ENCODE results near the gene F7.
"Not testable (repeated sequence)": the region's sequence is repeated elsewhere in the genome, so short reads cannot be mapped to it uniquely, and the experiment has no call there.

Gene F7

DNA sequence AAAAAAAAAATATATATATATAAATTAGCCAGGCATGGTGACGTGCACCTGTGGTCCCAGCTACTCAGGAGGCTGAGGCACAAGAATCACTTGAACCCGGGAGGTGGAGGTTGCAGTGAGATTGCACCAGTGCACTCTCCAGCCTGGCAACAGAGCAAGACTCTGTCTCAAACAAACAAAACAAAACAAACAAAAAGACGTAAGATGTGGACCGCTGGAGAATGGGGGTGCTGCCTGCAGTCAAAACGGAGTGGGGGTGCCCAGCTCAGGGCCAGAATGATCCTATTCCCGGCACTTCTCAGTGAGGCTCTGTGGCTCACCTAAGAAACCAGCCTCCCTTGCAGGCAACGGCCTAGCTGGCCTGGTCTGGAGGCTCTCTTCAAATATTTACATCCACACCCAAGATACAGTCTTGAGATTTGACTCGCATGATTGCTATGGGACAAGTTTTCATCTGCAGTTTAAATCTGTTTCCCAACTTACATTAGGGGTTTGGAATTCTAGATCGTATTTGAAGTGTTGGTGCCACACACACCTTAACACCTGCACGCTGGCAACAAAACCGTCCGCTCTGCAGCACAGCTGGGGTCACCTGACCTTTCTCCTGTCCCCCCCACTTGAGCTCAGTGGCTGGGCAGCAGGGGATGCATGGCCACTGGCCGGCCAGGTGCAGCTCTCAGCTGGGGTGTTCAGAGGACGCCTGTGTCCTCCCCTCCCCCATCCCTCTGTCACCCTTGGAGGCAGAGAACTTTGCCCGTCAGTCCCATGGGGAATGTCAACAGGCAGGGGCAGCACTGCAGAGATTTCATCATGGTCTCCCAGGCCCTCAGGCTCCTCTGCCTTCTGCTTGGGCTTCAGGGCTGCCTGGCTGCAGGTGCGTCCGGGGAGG lies at the start of gene F7:
Gene F7, plus strand, starts transcription at position 760 of the 889 bp plus-strand sequence. Its CDS starts 51 bp downstream, at position 811.
- DNase-seq = no peak

DNA sequence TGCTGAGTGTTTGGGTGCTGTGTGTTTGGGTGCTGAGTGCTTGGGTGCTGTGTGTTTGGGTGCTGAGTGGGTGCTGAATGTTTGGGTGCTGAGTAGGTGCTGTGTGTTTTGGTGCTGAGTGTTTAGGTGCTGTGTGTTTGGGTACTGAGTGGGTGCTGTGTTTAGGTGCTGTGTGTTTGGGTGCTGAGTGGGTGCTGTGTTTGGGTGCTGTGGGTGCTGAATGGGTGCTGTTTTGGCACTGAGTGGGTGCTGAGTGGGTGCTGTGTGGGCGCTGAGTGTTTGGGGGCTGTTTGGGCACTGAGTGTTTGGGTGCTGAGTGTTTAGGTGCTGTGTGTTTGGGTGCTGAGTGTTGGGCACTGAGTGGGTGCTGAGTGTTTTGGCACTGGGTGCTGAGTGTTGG lies 48.5 kb upstream of the F7 start:
- DNase-seq = no peak

DNA sequence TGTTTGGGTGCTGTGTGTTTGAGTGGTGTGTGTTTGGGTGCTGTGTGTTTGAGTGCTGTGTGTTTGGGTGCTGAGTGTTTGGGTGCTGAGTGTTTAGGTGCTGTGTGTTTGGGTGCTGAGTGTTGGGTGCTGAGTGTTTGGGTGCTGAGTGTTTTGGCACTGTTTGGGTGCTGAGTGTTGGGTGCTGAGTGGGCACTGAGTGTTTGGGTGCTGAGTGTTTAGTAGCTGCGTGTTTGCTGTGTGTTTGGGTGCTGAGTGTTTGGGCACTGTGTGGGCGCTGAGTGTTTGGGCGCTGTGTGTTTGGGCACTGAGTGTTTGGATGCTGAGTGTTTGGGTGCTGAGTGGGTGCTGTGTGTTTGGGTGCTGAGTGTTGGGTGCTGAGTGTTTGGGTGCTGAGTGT lies 48.0 kb upstream of the F7 start:
- not testable (repeated sequence) for DNase-seq

DNA sequence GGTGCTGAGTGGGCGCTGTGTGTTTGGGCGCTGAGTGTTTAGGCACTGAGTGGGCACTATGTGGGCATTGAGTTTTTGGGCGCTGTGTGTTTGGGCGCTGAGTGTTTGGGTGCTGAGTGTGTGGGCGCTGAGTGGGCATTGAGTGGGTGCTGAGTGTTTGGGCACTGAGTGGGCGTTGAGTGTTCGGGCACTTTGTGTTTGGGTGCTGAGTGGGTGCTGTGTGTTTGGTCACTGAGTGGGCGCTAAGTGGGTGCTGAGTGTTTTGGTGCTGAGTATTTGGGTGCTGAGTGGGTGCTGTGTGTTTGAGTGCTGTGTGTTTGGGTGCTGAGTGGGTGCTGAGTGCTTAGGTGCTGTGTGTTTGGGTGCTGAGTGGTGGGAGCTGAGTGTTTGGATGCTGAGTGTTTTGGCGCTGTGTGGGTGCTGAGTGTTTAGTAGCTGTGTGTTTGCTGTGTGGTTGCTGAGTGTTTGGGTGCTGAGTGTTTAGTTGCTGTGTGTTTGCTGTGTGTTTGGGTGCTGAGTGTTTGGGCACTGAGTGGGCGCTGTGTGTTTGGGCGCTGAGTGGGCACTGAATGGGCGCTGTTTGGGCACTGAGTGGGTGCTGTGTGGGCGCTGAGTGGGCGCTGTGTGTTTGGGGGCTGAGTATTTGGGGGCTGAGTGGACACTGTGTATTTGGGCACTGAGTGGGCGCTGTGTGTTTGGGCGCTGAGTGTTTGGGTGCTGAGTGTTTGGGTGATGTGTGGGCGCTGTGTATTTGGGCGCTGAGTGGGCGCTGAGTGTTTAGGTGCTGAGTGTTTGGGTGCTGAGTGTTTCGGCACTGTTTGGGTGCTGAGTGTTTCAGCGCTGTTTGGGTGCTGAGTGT lies 47.2 kb upstream of the F7 start:
- DNase-seq = no peak

DNA sequence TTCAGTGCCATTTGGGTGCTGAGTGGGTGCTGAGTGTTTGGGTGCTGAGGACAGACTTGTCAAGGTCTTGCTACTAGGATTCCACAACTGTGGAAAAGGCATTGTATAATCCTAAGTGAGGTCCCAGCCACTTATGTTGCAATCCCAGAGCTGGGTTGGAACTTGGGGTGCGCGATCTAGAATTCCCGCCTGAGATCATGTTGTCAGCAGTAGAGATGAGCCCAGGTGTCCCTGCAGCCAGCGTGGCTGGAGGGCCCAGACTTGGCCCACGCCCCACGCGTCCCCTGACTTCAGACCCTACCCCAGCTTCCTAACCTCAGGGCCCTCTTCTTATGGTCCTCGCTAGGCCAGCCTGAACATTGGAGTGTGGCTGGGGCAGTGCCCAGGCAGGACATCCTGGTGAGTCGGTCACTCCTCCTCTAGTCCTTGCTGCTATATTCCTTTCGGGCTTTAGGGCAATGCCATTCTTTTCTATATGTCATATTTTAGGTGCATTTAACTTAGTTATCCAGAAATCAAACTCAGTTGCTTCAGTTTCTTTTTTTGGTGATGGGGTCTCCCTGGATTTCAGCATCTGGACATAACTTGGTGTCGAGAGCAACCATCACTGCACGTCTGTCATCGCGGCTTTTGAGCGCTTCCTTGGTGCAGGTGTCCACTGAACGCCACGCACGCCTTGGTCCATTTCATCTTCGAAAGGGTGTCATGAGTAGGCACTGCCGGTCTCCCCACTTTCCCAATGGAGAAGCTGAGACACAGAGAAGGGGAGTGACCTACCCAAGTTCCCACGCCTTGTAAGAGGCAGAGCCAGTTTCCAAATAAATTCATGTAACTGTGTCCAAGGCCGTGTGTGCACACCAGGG lies 46.4 kb upstream of the F7 start:
- DNase-seq = no peak

DNA sequence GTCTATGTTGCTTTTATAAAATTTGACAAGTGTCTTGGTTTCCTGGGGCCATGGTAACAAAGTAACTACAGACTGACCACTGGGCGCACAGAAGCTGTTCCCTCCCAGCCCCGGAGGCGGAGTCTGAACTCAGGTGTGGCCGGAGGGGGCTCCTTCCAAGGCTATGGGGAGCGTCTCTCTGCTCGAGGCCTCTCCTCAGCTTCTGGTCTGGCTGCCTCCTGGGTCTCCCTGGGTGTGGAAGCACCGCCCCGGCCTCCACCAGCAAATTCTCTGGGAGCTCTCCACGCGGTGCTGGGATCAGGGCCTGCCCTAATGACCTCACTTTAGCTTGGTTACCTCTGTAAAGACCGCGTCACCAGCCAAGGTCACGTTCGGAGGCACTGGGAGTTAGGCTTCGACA lies 45.7 kb upstream of the F7 start:
- DNase-seq = no peak

DNA sequence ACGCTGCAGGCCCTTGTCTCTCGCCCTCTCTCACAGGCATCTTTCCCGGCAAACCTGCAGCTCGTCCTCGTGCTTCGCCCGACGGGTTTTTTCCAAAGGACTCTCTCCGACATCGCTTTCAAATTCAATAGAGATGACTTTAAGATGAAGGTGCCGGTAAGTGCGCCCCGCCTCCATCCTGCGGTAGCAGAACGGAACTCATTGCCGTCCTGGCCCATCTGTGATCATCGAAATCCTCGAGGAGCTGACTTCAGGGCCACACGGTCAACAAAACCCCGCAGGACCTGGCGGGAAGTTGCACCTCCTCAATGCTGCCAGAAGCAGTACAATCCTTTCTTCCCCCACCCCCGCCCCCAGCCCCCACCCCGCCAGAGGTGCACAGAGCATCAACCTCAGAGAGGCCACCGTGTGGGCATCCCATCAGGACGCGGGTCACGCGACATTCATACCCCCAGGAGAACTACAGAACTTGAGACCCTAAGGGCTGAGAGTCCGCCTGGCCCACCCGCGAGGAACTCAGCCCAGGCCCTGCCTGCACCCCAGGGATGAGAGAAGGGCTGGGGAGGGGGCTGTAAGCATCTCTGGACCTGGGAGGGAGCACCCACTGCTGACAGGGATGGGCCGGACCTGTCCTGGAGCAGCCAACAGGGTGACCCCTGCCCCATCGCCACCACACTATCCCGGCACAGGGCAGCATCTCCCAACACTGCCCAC lies 44.9 kb upstream of the F7 start:
- no peak for DNase-seq

DNA sequence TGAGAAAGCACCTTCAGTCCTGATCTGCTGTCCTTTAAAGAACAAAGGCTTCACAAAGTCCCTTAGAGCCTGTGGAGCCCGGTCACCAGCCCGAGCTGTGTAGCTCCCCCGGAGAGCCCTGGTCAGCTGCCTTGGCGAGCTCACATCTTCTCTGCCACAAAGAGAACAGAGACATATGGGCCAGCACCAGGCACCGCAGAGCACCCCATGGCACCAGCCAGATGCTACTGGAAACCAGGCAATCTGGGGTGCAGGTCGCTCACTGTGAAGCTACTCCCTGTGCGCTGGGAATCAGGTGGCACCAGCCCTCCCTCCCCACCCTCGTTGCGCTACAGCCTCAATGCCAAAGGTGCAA lies 44.3 kb upstream of the F7 start:
- DNase-seq = peak in 1 of 2 donors; percentile 71

DNA sequence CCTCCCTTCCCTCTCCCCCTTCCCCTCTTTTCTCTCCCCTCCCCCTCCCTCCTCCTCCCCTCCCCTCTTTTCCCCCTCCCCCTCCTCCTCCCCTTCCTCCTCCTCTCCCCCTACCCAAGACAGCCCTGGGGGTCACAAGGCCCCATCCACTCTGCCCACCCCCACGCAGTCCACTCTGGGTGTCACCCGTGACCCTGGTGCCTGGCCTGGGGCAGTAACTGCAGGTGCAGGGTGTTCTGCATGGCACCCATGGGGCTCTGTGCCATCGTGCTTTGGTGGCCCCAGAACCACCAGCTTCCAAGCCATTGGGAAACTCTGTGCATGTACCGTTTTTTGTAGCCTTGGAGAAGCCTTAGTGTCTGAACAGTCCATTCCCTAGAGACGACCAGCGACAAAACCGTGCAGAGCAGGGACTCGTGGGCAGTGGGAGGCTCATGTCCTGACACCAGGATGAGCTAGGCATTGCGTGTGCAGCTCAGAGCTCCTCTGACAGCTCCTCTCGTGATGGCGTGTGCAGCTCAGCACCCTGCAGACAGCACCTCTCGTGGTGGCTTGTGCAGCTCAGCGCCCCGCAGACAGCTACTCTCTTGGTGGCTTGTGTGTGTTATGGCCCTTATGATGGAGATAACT lies 43.7 kb upstream of the F7 start:
- no peak for DNase-seq

DNA sequence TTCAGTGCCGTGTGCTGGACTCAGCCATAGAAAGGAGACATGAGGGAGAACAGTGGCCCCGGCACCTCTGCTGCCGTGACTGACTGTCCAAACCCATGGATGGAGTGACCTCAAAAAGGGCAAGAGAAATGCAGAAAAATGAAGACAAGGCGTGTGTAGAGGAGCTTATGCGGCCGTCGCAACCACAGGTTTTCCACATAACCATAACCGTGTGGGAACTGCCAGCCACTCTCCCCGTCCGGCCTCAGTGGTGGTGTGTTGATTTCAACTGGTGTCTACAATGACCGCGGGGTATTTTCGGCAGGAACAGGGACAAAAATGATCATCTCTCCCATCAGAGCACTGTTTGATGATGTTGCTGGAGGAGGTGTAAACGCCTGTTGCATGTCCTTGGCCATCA lies 42.9 kb upstream of the F7 start:
- DNase-seq = no peak

DNA sequence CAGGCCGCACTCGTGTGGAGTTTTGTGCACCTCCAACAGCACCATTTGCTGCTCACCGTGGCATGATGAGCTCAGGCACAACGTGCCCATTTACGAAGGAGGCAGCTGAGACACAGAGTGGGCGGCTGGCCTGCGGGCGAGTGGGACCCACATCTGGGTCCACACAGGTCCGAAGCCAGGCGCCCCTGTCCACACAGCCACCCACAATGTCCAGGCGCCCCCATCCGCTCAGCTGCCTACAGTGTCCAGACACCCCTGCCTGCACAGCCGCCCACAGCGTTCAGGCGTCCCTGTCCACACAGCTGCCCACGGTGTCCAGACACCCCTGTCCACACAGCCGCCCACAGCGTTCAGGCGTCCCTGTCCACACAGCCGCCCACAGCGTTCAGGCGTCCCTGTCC lies 42.5 kb upstream of the F7 start:
- DNase-seq = no peak

DNA sequence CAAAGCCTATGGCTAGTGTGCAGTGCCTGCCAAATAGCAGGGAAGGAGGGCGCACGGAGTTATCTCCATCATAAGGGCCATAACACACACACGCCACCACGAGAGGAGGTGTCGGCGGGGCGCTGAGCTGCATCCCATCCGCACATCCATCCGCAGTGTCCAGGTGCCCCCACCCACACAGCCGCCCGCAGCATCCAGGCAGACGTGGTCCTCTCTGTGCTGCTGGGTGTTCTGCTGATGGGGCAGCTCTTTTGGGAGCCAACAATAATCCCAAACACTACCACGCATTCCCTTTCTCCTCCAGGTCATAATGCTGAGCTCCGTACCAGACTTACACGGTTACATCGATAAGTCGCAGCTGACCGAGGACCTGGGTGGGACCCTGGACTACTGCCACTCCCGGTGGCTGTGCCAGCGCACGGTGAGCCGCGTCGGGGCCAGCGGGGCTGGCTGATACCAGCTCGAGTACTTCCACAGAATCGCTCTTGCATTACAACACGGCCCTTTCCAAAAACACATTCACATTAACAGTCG lies 41.5 kb upstream of the F7 start:
- no peak for DNase-seq

DNA sequence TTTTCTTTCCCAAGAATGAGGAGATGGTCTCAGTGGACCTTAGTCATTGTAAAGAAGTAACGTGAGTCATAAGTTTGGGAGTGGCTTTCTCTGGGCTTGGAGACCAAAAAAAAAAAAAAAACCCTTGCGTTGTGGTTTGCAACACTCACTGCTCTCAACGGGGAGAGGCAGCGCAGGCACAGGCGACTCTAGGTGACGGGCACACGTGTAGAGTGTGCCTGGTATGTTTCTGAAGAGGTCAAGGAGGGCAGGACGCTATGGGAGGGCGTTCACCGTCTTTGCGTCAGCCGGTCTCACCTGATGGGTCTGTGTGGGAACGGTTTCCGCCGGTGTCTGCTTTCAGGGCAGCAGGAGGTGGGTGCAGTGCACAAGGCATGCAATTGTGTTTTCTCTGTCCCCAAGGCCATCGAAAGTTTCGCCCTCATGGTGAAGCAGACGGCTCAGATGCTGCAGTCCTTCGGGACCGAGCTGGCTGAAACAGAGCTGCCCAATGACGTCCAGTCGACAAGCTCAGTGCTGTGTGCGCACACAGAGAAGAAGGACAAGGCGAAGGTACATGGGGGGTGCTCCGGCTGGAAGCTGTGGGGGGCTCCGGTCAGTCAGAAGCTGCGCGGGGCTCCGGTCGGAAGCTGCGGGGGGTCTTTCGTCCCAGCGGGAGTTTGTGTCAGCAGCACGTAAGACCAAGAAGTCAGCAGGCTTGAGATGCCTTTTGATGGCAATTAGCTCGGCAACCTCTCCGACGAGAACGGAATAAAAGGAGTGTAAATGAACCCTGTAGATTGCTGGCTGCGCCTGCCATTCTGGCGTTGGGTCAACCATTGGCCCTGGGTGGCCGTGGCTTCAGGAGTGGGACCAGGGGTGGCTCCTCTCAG lies 40.8 kb upstream of the F7 start:
- DNase-seq = no peak

DNA sequence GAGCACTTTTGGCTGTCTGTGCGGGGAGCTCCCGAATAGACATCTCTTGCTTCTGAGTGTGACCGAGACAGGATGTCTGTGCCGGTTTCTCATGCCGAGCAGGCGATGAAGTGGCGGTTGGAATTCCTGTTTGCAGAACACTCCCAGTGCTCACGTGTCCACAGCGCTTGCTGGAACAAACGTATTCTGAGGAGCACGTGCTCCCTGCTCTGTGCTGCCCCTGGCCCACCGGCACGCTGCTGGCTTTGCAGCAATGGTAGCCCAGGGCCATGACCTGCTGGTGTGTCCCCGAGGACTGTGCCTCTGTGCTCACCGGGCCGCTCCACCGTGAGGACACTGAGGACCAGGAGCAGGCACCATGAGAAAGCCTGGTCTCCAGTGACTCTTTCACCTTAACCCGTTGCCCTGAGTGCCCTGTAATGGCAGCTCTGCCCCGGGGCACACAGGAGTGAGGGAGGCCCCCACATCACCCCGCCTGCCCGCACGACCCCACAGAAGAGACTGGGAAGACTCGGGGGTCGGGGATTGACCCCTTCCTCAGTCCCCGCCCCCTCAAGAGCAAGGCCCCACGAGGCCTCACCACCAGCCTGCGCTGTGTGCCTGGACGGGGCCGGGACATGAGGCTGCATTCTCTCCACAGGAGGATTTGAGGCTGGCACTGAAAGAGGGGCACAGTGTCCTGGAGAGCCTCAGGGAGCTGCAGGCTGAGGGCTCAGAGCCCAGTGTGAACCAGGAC lies 40.0 kb upstream of the F7 start:
- DNase-seq = no peak

DNA sequence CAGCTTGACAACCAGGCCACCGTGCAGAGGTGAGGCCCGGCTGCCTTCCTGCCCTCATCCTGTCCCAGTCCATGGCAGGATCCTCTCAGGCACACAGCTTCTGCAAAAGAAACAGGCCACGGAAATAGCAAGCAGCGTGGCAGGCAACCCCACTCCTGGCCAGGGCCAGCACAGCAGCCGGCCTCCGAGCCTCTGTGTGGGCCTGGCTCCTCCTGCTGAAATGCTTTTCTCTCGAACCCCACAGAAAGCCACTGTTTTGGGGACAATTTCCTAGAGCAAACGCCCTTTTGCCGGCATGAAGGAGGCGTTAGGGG lies 39.5 kb upstream of the F7 start:
- no peak for DNase-seq

DNA sequence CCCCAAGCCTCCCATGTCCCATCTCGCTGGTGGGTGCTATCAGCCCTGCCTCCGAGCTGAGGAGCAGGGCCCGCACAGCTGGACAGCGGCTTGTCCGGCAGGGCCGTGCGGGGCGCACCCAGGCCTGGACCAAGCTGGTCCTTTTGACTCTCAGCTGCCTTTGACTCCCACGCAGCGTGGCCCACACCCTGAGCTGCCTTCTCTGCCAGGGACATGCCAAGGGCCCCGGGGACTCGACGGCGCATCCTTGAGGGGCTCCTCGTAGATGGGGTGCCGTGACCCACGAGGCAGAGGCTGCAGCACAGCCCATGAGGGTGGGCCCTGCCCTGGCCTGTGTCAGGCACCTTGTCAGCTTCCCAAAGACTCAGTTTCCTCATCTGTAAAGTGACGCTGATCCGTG lies 38.8 kb upstream of the F7 start:
- DNase-seq = no peak

DNA sequence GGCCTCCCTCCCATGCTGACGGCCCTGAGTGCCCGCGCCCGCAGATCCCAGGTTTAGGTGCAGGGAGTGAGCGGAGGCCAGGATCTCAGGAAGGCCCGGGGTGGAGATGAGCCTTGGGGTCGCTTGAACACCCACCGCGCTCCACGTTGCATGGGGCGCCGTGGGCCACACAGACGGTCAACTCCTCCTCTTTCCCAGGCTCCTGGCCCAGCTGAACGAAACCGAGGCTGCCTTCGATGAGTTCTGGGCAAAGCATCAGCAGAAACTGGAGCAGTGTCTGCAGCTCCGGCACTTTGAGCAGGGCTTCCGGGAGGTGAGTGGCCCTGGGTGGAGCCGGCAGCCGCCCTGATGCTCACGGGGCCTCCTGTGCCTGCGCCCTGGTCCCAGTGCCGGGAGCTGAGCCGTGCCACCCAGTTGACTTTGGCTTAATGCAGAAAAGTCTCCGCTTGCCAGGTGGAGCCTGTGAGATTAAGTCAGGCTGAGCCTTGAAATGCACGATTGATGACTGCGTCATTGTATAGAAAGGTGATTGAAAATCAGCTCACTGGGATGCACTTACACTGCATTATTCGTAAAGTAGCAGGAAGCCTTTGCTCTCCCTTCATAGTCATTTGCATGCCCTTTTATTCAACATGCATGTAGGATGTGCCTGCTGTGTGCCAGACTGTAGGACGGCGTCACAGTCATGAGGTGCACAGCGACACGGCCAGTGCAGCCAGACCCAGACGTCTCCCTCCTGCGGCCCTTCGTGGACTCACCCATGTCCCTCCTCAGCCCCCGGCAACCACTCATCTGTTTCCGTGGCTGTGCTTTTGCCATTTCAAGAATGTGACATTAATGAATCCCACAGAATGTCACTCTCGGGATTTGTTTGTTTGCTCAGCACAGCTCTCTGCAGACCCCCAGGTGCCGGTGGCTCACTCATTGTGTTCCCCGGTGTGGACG lies 35.5 kb upstream of the F7 start:
- DNase-seq = no peak

DNA sequence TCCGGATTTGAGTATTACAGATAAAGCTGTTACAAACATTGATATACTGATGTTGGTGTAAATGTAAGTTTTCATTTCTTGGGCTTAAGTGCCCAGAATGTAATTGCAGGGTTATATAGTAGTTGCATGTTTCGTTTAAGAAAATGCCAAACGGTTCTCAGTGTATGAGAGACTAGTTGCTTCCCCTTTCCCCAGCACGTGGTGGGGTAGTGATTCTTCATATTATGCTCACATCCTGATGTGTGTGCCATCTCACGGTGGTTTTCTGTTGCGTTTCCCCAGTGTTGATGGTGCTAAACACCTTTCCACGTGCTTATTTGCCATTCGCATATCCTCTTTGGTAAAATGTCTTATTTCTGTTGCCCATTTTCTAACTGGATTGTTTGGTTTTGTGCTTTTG lies 34.7 kb upstream of the F7 start:
- DNase-seq = no peak

DNA sequence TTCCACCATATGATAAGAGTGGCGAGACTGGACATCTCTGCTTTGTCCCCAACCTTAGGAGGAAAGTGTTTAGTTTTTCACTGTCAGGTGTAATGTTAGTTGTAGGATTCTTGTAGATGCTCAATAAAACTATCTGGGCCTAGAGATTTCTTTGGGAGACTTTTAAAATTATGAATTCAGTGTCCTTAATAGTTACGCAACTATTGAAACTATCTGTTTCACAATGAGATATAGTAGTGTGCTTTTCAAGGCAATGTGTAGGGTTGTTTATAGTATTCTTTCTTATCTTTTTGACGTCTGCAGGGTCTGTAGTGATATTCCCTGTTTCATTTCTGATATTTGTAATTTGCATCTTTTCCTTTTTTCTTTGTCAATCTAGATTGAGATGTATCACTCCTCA lies 33.2 kb upstream of the F7 start:
- no peak for DNase-seq

All from hippocampal formation (tissue), 2 donors.